Ascending aorta (tissue), 2 donors: Measurements from ENCODE around the gene JAM2. TPM values are rescaled to one million over a fixed set of nuclear protein-coding genes. Genes with fewer than 3 reads are reported as not detected.
"Not testable (repeated sequence)": the region's sequence is repeated elsewhere in the genome, so short reads cannot be mapped to it uniquely, and the experiment has no call there.

Experiments used
- DNase-seq, 2 donors: peaks; one replicate each; pipeline ENCODE4 v3.0.0-alpha.2; 2019; ENCODE audit warnings: low spot score in 2 of 2
- H3K27ac ChIP-seq, 2 donors: fragments of 200-600 bp; sonication (generic); one replicate each; pipeline ENCODE4 v1.5.1; 2016 to 2017; ENCODE audit warnings: mild to moderate bottlenecking in 1 of 2
- H3K27me3 ChIP-seq: fragments of 200-600 bp; sonication (generic); one replicate; pipeline ENCODE4 v1.5.1; 2017
- H3K36me3 ChIP-seq, 2 donors: fragments of 200-600 bp; sonication (generic); one replicate each; pipeline ENCODE4 v1.5.1; 2016
- H3K4me1 ChIP-seq, 2 donors: fragments of 200-600 bp; sonication (generic); one replicate each; pipeline ENCODE4 v1.5.1; 2016 to 2017; ENCODE audit warnings: mild to moderate bottlenecking in 1 of 2
- H3K4me3 ChIP-seq, 2 donors: fragments of 200-600 bp; sonication (generic); one replicate each; pipeline ENCODE4 v1.5.1; 2016 to 2017; ENCODE audit warnings: mild to moderate bottlenecking in 1 of 2
- H3K9me3 ChIP-seq, 2 donors: fragments of 200-600 bp; sonication (generic); one replicate each; pipeline ENCODE4 v1.5.1; 2016
- CTCF ChIP-seq, 3 experiments: fragments of 200-600 bp in 2 of 3; fragments of 450-650 bp in 1 of 3; sonication (generic) in 2 of 3; IDR thresholded peaks; one replicate each; pipeline ENCODE4 v1.5.1; 2016 to 2019; ENCODE audit warnings: antibody characterized with exemption in 3 of 3, mild to moderate bottlenecking in 1 of 3, moderate library complexity in 1 of 3
- intact Hi-C: fragments of 100-400 bp; cut with DNase I; formaldehyde crosslinking; loops from one replicate; pipeline ENCODE4 v1.15.1; 2023
- total RNA-seq: library from RNA; depleted of rRNA; stranded (reverse); fragments of >200 nt; gene quantifications from one replicate; pipeline ENCODE4 v1.1.0, GENCODE V29; 2016

Gene JAM2
- total RNA-seq, 1 donor from 2014 or later: 54.1 TPM

GRCh38 chr21:25615880-25616279 lies 23.2 kb upstream of the JAM2 start:
- TF ChIP-seq CTCF (IDR thresholded peaks at IDR 0.05): no peak
- Histone ChIP-seq H3K27ac (no peak overlapping the region), H3K36me3 (no peaks in the 10 kb centered on the region), H3K4me1 (no peaks in the 10 kb centered on the region), H3K27me3 (no peaks in the 10 kb centered on the region), H3K9me3 (no peaks in the 10 kb centered on the region), H3K4me3 (no peak overlapping the region)
- intact Hi-C loops: no loop called here
- DNase-seq: no peak

- Histone ChIP-seq H3K4me1 (no peaks in the 10 kb centered on the region), H3K36me3 (no peaks in the 10 kb centered on the region), H3K27me3 (no peaks in the 10 kb centered on the region), H3K27ac (no peak overlapping the region), H3K4me3 (no peak overlapping the region), H3K9me3 (no peaks in the 10 kb centered on the region)
- no peak for TF ChIP-seq CTCF (IDR thresholded peaks at IDR 0.05)
- intact Hi-C loops: no loop called here
- no peak for DNase-seq
Observed at GRCh38 chr21:25619198-25619597, 19.9 kb upstream of the JAM2 start.

- intact Hi-C loops: no loop called here
- no peaks in the 10 kb centered on the region for H3K9me3 ChIP-seq
- no peak for DNase-seq
- H3K36me3 ChIP-seq: no peaks in the 10 kb centered on the region
- no peak for TF ChIP-seq CTCF (IDR thresholded peaks at IDR 0.05)
- H3K4me1 ChIP-seq: no peaks in the 10 kb centered on the region
- H3K4me3 ChIP-seq: no peak overlapping the region
- H3K27me3 ChIP-seq: no peaks in the 10 kb centered on the region
- H3K27ac ChIP-seq: no peak overlapping the region
Observed at GRCh38 chr21:25624511-25624910, 14.5 kb upstream of the JAM2 start.

- Histone ChIP-seq H3K4me3 (no peak overlapping the region), H3K9me3 (no peaks in the 10 kb centered on the region), H3K27me3 (no peaks in the 10 kb centered on the region), H3K27ac (no peak overlapping the region), H3K4me1 (no peaks in the 10 kb centered on the region), H3K36me3 (no peaks in the 10 kb centered on the region)
- no peak for TF ChIP-seq CTCF (IDR thresholded peaks at IDR 0.05)
- DNase-seq: no peak
- intact Hi-C loops: no loop called here
Observed at GRCh38 chr21:25625036-25625435, 14.0 kb upstream of the JAM2 start.

- DNase-seq, H3K27me3 ChIP-seq, H3K36me3 ChIP-seq, H3K4me1 ChIP-seq, H3K27ac ChIP-seq, intact Hi-C loops, H3K4me3 ChIP-seq, H3K9me3 ChIP-seq: not testable (repeated sequence)
Observed at GRCh38 chr21:25625776-25626555, 13.1 kb upstream of the JAM2 start.

GRCh38 chr21:25626757-25627156 lies 12.3 kb upstream of the JAM2 start:
- H3K27me3 ChIP-seq: no peaks in the 10 kb centered on the region
- H3K4me3 ChIP-seq: no peak overlapping the region
- no peaks in the 10 kb centered on the region for H3K36me3 ChIP-seq
- TF ChIP-seq CTCF (IDR thresholded peaks at IDR 0.05): no peak
- intact Hi-C loops: no loop called here
- H3K9me3 ChIP-seq: no peaks in the 10 kb centered on the region
- DNase-seq: no peak
- H3K4me1 ChIP-seq: no peaks in the 10 kb centered on the region
- H3K27ac ChIP-seq: no peak overlapping the region
